ENCODE data around the gene ORC5. TPM values are rescaled to one million over a fixed set of nuclear protein-coding genes. Genes with fewer than 3 reads are reported as not detected.
A peak's percentile ranks its signal among the peaks of the same experiment; 100 is the strongest.

The ORC5 gene
- total RNA-seq, 1 donor from 2014 or later = 23.0 TPM

- peaks cover 5% of the 10 kb centered on the region for H3K36me3 Mint-ChIP-seq (ENCODE audit: low read depth, unreplicated experiment)
- DNase-seq (ENCODE audit: low read depth) (peak; percentile 42), FAIRE-seq (no peak)
- Histone ChIP-seq H3K4me2 (ENCODE audit: low read length) (no peak overlapping the region), H3K79me2 (ENCODE audit: insufficient read depth, low read length) (no peaks in the 10 kb centered on the region), H4K20me1 (ENCODE audit: insufficient read depth, low read length) (no peaks in the 10 kb centered on the region), H3K4me3 (ENCODE audit: insufficient read depth, low read depth, low read length) (no peak overlapping the region), H3K27me3 (ENCODE audit: insufficient read depth, low read length) (no peaks in the 10 kb centered on the region), H3K27ac (ENCODE audit: low read depth, low read length) (no peak overlapping the region), H2AFZ (ENCODE audit: low read depth, low read length) (no peak overlapping the region), H3K9me3 (ENCODE audit: insufficient read depth, low read depth, low read length) (no peaks in the 10 kb centered on the region), H3K4me1 (ENCODE audit: insufficient read depth, low read length) (no peaks in the 10 kb centered on the region), H3K36me3 (ENCODE audit: insufficient read depth, low read length) (no peaks in the 10 kb centered on the region), H3K9ac (ENCODE audit: low read length) (no peak overlapping the region)
- H3K27ac Mint-ChIP-seq (ENCODE audit: unreplicated experiment) = no peak overlapping the region
- H3K9me3 Mint-ChIP-seq (ENCODE audit: unreplicated experiment) = peaks cover 2% of the 10 kb centered on the region
- no peaks in the 10 kb centered on the region for H3K27me3 Mint-ChIP-seq (ENCODE audit: low read depth, unreplicated experiment)
- H3K4me1 Mint-ChIP-seq (ENCODE audit: low read depth, unreplicated experiment) = peaks cover 1% of the 10 kb centered on the region
- TF ChIP-seq EZH2 (IDR thresholded peaks at IDR 0.05; ENCODE audit: insufficient read depth, low read length) (no peak), CTCF (IDR thresholded peaks at IDR 0.05; ENCODE audit: insufficient read depth, low read depth, low read length) (no peak)
- H3K4me3 Mint-ChIP-seq (ENCODE audit: unreplicated experiment) = no peak overlapping the region
Measured at GRCh38 chr7:104130726-104131125, 77.1 kb downstream of the ORC5 start.

- H3K27me3 ChIP-seq (ENCODE audit: insufficient read depth, low read length) = no peaks in the 10 kb centered on the region
- Mint-ChIP-seq H3K36me3 (ENCODE audit: low read depth, unreplicated experiment) (peaks cover 9% of the 10 kb centered on the region), H3K4me3 (ENCODE audit: unreplicated experiment) (no peak overlapping the region), H3K9me3 (ENCODE audit: unreplicated experiment) (peaks cover 2% of the 10 kb centered on the region), H3K4me1 (ENCODE audit: low read depth, unreplicated experiment) (peaks cover 10% of the 10 kb centered on the region), H3K27me3 (ENCODE audit: low read depth, unreplicated experiment) (no peaks in the 10 kb centered on the region), H3K27ac (ENCODE audit: unreplicated experiment) (no peak overlapping the region)
- FAIRE-seq (no peak), DNase-seq (ENCODE audit: low read depth) (no peak)
- no peaks in the 10 kb centered on the region for H4K20me1 ChIP-seq (ENCODE audit: insufficient read depth, low read length)
- no peaks in the 10 kb centered on the region for H3K36me3 ChIP-seq (ENCODE audit: insufficient read depth, low read length)
- no peaks in the 10 kb centered on the region for H3K4me1 ChIP-seq (ENCODE audit: insufficient read depth, low read length)
- no peak overlapping the region for H3K9ac ChIP-seq (ENCODE audit: low read length)
- no peak overlapping the region for H2AFZ ChIP-seq (ENCODE audit: low read depth, low read length)
- no peak overlapping the region for H3K27ac ChIP-seq (ENCODE audit: low read depth, low read length)
- no peak for TF ChIP-seq CTCF (IDR thresholded peaks at IDR 0.05; ENCODE audit: insufficient read depth, low read depth, low read length)
- TF ChIP-seq EZH2 (IDR thresholded peaks at IDR 0.05; ENCODE audit: insufficient read depth, low read length) = no peak
- H3K4me2 ChIP-seq (ENCODE audit: low read length) = no peak overlapping the region
- H3K9me3 ChIP-seq (ENCODE audit: insufficient read depth, low read depth, low read length) = no peaks in the 10 kb centered on the region
- no peaks in the 10 kb centered on the region for H3K79me2 ChIP-seq (ENCODE audit: insufficient read depth, low read length)
- H3K4me3 ChIP-seq (ENCODE audit: insufficient read depth, low read depth, low read length) = no peak overlapping the region
Measured at GRCh38 chr7:104127204-104127603, 80.6 kb downstream of the ORC5 start.

- TF ChIP-seq CTCF (IDR thresholded peaks at IDR 0.05; ENCODE audit: insufficient read depth, low read depth, low read length) (no peak), EZH2 (IDR thresholded peaks at IDR 0.05; ENCODE audit: insufficient read depth, low read length) (no peak)
- Histone ChIP-seq H3K79me2 (ENCODE audit: insufficient read depth, low read length) (no peaks in the 10 kb centered on the region), H3K27me3 (ENCODE audit: insufficient read depth, low read length) (no peaks in the 10 kb centered on the region), H3K9me3 (ENCODE audit: insufficient read depth, low read depth, low read length) (no peaks in the 10 kb centered on the region), H3K4me2 (ENCODE audit: low read length) (no peak overlapping the region), H3K27ac (ENCODE audit: low read depth, low read length) (no peak overlapping the region), H3K36me3 (ENCODE audit: insufficient read depth, low read length) (no peaks in the 10 kb centered on the region), H2AFZ (ENCODE audit: low read depth, low read length) (no peak overlapping the region), H4K20me1 (ENCODE audit: insufficient read depth, low read length) (no peaks in the 10 kb centered on the region), H3K4me3 (ENCODE audit: insufficient read depth, low read depth, low read length) (no peak overlapping the region), H3K9ac (ENCODE audit: low read length) (no peak overlapping the region), H3K4me1 (ENCODE audit: insufficient read depth, low read length) (no peaks in the 10 kb centered on the region)
- Mint-ChIP-seq H3K9me3 (ENCODE audit: unreplicated experiment) (peaks cover 2% of the 10 kb centered on the region), H3K27ac (ENCODE audit: unreplicated experiment) (no peak overlapping the region), H3K4me1 (ENCODE audit: low read depth, unreplicated experiment) (peaks cover 10% of the 10 kb centered on the region), H3K36me3 (ENCODE audit: low read depth, unreplicated experiment) (peaks cover 9% of the 10 kb centered on the region), H3K4me3 (ENCODE audit: unreplicated experiment) (no peak overlapping the region), H3K27me3 (ENCODE audit: low read depth, unreplicated experiment) (no peaks in the 10 kb centered on the region)
- DNase-seq (ENCODE audit: low read depth) (no peak), FAIRE-seq (no peak)
Measured at GRCh38 chr7:104126411-104126841, 81.4 kb downstream of the ORC5 start.
